ENCODE measurements around the gene FBXL5. TPM values are rescaled to one million over a fixed set of nuclear protein-coding genes. Genes with fewer than 3 reads are reported as not detected.
"Not testable (repeated sequence)": the region's sequence is repeated elsewhere in the genome, so short reads cannot be mapped to it uniquely, and the experiment has no call there.

FBXL5 gene
- total and polyA plus RNA-seq, 2 of the 13 experiments (the other 11 are each of a cell fraction or from before 2014, with no cell fraction given): 17.4 to 45.3 TPM

DNA sequence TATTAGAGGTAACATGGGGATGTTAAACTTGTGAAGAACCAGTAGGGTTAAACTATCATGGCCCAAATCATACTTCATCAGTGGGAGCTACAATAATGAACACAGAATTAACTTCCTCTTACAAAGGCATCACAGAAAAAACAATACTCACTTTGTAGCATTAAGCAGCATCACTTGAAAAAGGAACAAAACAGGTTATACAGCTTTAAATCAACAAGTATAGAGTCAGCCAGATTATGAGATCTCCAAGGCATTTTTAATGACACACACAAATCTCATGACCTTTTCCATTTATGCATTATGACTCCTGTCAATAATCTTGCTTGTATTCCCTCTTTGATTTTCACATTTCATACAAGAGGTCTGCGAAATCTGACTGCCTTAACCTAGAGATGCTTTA lies 18.3 kb downstream of the FBXL5 start:
- no peak overlapping the region for H3K4me3 ChIP-seq (replicated peaks in 1 of 3; ENCODE audit: insufficient read depth in 1 of 3, low read depth in 2 of 3, low read length in 3 of 3)

DNA sequence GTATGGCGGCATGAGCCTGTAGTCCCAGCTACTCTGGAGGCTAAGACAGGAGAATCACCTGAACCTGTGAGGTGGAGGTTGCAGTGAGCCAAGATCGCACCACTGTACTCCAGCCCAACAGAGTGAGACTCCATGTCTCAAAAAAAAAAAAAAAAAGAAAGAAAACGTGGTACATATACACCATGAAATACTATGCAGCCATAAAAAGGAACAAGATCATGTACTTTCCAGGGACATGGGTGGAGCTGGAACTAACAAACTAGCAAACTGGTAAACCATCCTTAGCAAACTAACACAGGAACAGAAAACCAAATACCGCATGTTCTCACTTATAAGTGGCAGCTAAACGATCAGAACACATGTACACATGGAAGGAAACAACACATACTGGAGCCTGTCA lies 37.8 kb downstream of the FBXL5 start:
- H3K4me1 ChIP-seq (ENCODE audit: insufficient read depth, low read length); DNase-seq (ENCODE audit: low spot score); BruUV-seq (replicated peaks); H3K27ac ChIP-seq (ENCODE audit: extremely low read length, insufficient read depth, low read length); intact Hi-C loops (cut with micrococcal nuclease; ENCODE audit: unreplicated experiment); H3K9ac ChIP-seq (ENCODE audit: insufficient read depth, low read depth, low read length); in situ Hi-C loops (cut with HindIII; ENCODE audit: extremely low pct_ligation_motif_present, low pct_unique_long_range_greater_than_20kb); FAIRE-seq; ATAC-seq; H3K4me3 ChIP-seq (replicated peaks in 1 of 3; ENCODE audit: insufficient read depth in 1 of 3, low read depth in 2 of 3, low read length in 3 of 3); H3K4me2 ChIP-seq (ENCODE audit: low read depth, low read length); H3K27me3 ChIP-seq (ENCODE audit: control insufficient read depth in 1 of 2, insufficient read depth in 2 of 2, low read length in 2 of 2); H2AFZ ChIP-seq (ENCODE audit: low read length); H4K20me1 ChIP-seq (ENCODE audit: insufficient read depth, low read length); CTCF ChIA-PET (ENCODE audit: low intra/inter-chr PET ratio, low total read pairs); POLR2A ChIA-PET: not testable (repeated sequence)
- WGBS (ENCODE audit: low lambda C conversion rate): 98% methylated on average over 5 of the region's 5 CpGs
- H3K36me3 ChIP-seq (replicated peaks in 1 of 2; ENCODE audit: control insufficient read depth in 1 of 2, insufficient read depth in 2 of 2, low read length in 2 of 2): peaks cover 4 to 19% of the 10 kb centered on the region in 2 experiments; a peak in 4 of 5 replicates
- peaks cover 38% of the 10 kb centered on the region for H3K79me2 ChIP-seq (ENCODE audit: insufficient read depth, low read length)
- H3K9me3 ChIP-seq (ENCODE audit: low read length): peaks cover 20% of the 10 kb centered on the region

More for the DNA sequence above, 18.3 kb downstream of the FBXL5 start:
- intact Hi-C loops (cut with micrococcal nuclease; ENCODE audit: unreplicated experiment) (no loop called here), in situ Hi-C loops (cut with HindIII; ENCODE audit: extremely low pct_ligation_motif_present, low pct_unique_long_range_greater_than_20kb) (no loop called here)
- WGBS (ENCODE audit: low lambda C conversion rate): 100% methylated on average over 1 of the region's 1 CpG
- no peak overlapping the region for H2AFZ ChIP-seq (ENCODE audit: low read length)
- CTCF ChIA-PET (ENCODE audit: low intra/inter-chr PET ratio, low total read pairs): no interaction called here
- H3K9me3 ChIP-seq (ENCODE audit: low read length): no peaks in the 10 kb centered on the region
- DNase-seq (ENCODE audit: low spot score) (no peak), FAIRE-seq (no peak), ATAC-seq (no peak)
- H3K4me1 ChIP-seq (ENCODE audit: insufficient read depth, low read length): no peaks in the 10 kb centered on the region
- no peaks in the 10 kb centered on the region for H3K79me2 ChIP-seq (ENCODE audit: insufficient read depth, low read length)
- TF ChIP-seq ZNF143 (CRISPR knock-in tag; IDR thresholded peaks at IDR 0.05) (no peak), POLR2A (IDR thresholded peaks at IDR 0.05; ENCODE audit: insufficient read depth in 1 of 2, low read depth in 2 of 2, low read length in 2 of 2) (no peak), NCOA2 (CRISPR knock-in tag; IDR thresholded peaks at IDR 0.05) (no peak), ZNF644 (CRISPR knock-in tag; IDR thresholded peaks at IDR 0.05; ENCODE audit: low read depth) (no peak), POLR2AphosphoS2 (IDR thresholded peaks at IDR 0.05; ENCODE audit: low read depth, low read length) (no peak), XBP1 (CRISPR knock-in tag; IDR thresholded peaks at IDR 0.05) (no peak), FOSL2 (CRISPR knock-in tag; IDR thresholded peaks at IDR 0.05) (no peak)
- TF ChIP-seq, protein P1, sequence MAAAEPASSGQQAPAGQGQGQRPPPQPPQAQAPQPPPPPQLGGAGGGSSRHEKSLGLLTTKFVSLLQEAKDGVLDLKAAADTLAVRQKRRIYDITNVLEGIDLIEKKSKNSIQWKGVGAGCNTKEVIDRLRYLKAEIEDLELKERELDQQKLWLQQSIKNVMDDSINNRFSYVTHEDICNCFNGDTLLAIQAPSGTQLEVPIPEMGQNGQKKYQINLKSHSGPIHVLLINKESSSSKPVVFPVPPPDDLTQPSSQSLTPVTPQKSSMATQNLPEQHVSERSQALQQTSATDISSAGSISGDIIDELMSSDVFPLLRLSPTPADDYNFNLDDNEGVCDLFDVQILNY (CRISPR knock-in tag; conservative IDR thresholded peaks at IDR 0.05): no peak
- TF ChIP-seq, protein P2, sequence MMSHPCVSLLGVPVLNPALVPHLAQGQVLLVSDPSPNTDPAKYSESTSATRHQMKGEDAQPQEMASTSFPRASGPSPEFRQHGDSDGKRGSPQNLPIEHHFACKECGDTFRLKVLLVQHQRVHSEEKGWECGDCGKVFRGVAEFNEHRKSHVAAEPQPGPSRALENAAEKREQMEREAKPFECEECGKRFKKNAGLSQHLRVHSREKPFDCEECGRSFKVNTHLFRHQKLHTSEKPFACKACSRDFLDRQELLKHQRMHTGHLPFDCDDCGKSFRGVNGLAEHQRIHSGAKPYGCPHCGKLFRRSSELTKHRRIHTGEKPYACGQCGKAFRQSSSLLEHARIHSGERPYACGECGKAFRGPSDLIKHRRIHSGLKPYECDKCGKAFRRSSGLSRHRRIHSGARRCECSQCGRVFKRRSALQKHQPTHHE (CRISPR knock-in tag; IDR thresholded peaks at IDR 0.05; ENCODE audit: borderline replicate concordance): no peak
- BruUV-seq (replicated peaks): no TSS peak
- H3K36me3 ChIP-seq (replicated peaks in 1 of 2; ENCODE audit: control insufficient read depth in 1 of 2, insufficient read depth in 2 of 2, low read length in 2 of 2): peaks cover 3 to 48% of the 10 kb centered on the region in 2 experiments; a peak in 4 of 5 replicates
- no peak overlapping the region for H3K4me2 ChIP-seq (ENCODE audit: low read depth, low read length)
- POLR2A ChIA-PET: no interaction called here
- H4K20me1 ChIP-seq (ENCODE audit: insufficient read depth, low read length): no peaks in the 10 kb centered on the region
- H3K27me3 ChIP-seq (ENCODE audit: control insufficient read depth in 1 of 2, insufficient read depth in 2 of 2, low read length in 2 of 2): no peaks in the 10 kb centered on the region
- no peak overlapping the region for H3K9ac ChIP-seq (ENCODE audit: insufficient read depth, low read depth, low read length)
- H3K27ac ChIP-seq (ENCODE audit: extremely low read length, insufficient read depth, low read length): no peak overlapping the region

DNA sequence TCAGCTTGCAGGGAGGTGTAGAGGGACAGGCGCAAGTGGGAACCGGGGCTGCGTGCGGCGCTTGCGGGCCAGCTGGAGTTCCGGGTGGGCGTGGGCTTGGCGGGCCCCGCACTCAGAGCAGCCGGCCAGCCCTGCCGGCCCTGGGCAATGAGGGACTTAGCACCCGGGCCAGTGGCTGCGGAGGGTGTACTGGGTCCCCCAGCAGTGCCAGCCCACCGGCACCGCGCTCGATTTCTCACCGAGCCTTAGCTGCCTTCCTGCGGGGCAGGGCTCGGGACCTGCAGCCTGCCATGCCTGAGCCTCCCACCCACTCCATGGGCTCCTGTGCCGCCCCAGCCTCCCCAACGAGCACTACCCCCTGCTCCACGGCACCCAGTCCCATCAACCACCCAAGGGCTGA lies 40.3 kb downstream of the FBXL5 start:
- POLR2A ChIA-PET; intact Hi-C loops (cut with micrococcal nuclease; ENCODE audit: unreplicated experiment); H3K9ac ChIP-seq (ENCODE audit: insufficient read depth, low read depth, low read length); in situ Hi-C loops (cut with HindIII; ENCODE audit: extremely low pct_ligation_motif_present, low pct_unique_long_range_greater_than_20kb); H3K4me2 ChIP-seq (ENCODE audit: low read depth, low read length); DNase-seq (ENCODE audit: low spot score); H4K20me1 ChIP-seq (ENCODE audit: insufficient read depth, low read length); FAIRE-seq; H2AFZ ChIP-seq (ENCODE audit: low read length); CTCF ChIA-PET (ENCODE audit: low intra/inter-chr PET ratio, low total read pairs); BruUV-seq (replicated peaks); H3K4me1 ChIP-seq (ENCODE audit: insufficient read depth, low read length); H3K27ac ChIP-seq (ENCODE audit: extremely low read length, insufficient read depth, low read length); H3K27me3 ChIP-seq (ENCODE audit: control insufficient read depth in 1 of 2, insufficient read depth in 2 of 2, low read length in 2 of 2); H3K4me3 ChIP-seq (replicated peaks in 1 of 3; ENCODE audit: insufficient read depth in 1 of 3, low read depth in 2 of 3, low read length in 3 of 3); H3K9me3 ChIP-seq (ENCODE audit: low read length); ATAC-seq: not testable (repeated sequence)
- Histone ChIP-seq H3K79me2 (ENCODE audit: insufficient read depth, low read length) (peaks cover 25% of the 10 kb centered on the region), H3K36me3 (replicated peaks in 1 of 2; ENCODE audit: control insufficient read depth in 1 of 2, insufficient read depth in 2 of 2, low read length in 2 of 2) (peaks cover 3 to 18% of the 10 kb centered on the region in 2 experiments; a peak in 4 of 5 replicates)
- WGBS (ENCODE audit: low lambda C conversion rate): 100% methylated on average over 11 of the region's 24 CpGs
